Right atrium auricular region (tissue), 2 donors: ENCODE results near the gene GLT1D1. TPM values are rescaled to one million over a fixed set of nuclear protein-coding genes. Genes with fewer than 3 reads are reported as not detected.

ENCODE experiments used
- DNase-seq: peaks from one replicate; pipeline ENCODE4 v3.0.0-alpha.2; 2019; ENCODE audit warnings: low spot score
- H3K27ac ChIP-seq, 2 donors: fragments of 200-600 bp; sonication (generic); 1 replicate in 1 of 2; 2 replicates in 1 of 2; pipeline ENCODE4 v1.5.1; 2016 to 2019
- H3K27me3 ChIP-seq, 2 donors: fragments of 200-600 bp; sonication (generic); one replicate each; pipeline versions ENCODE4 v1.5.1 to v1.6.0; 2017 to 2019
- H3K36me3 ChIP-seq: fragments of 200-600 bp; sonication (generic); one replicate; pipeline ENCODE4 v1.5.1; 2016
- H3K4me1 ChIP-seq, 2 donors: fragments of 200-600 bp; sonication (generic); one replicate each; pipeline versions ENCODE4 v1.5.1 to v1.6.0; 2017 to 2019
- H3K4me3 ChIP-seq, 2 donors: fragments of 200-600 bp; sonication (generic); 1 replicate in 1 of 2; 2 replicates in 1 of 2; pipeline ENCODE4 v1.5.1; 2017 to 2019; ENCODE audit warnings: mild to moderate bottlenecking in 1 of 2, moderate library complexity in 1 of 2
- H3K9me3 ChIP-seq, 2 donors: fragments of 200-600 bp; sonication (generic); one replicate each; pipeline ENCODE4 v1.5.1; 2019
- CTCF ChIP-seq, 2 donors: fragments of 200-600 bp; sonication (generic); IDR thresholded peaks; one replicate each; pipeline ENCODE4 v1.5.1; 2019; ENCODE audit warnings: antibody characterized with exemption in 2 of 2
- total RNA-seq, 2 donors: library from RNA; depleted of rRNA; stranded (reverse); fragments of >200 nt; gene quantifications; one replicate each; pipeline ENCODE4 v1.1.0, GENCODE V29; 2016

GLT1D1 gene
- total RNA-seq, 2 donors from 2014 or later = 0.20 TPM; not detected in 1

GRCh38 chr12:128959901-128960300 is 106.6 kb downstream of the GLT1D1 start:
- H3K36me3 ChIP-seq = no peaks in the 10 kb centered on the region
- no peak overlapping the region for H3K27ac ChIP-seq
- peaks cover 2 to 4% of the 10 kb centered on the region in 2 donors for H3K9me3 ChIP-seq
- no peaks in the 10 kb centered on the region for H3K27me3 ChIP-seq
- no peak for DNase-seq
- no peak for TF ChIP-seq CTCF (IDR thresholded peaks at IDR 0.05)
- H3K4me1 ChIP-seq = no peaks in the 10 kb centered on the region
- H3K4me3 ChIP-seq = no peak overlapping the region

GRCh38 chr12:128961308-128961902 is 108.1 kb downstream of the GLT1D1 start:
- peaks cover 3 to 10% of the 10 kb centered on the region in 2 donors for H3K9me3 ChIP-seq
- H3K36me3 ChIP-seq = no peaks in the 10 kb centered on the region
- no peaks in the 10 kb centered on the region for H3K27me3 ChIP-seq

GRCh38 chr12:128961957-128962356 is 108.7 kb downstream of the GLT1D1 start:
- no peaks in the 10 kb centered on the region for H3K27me3 ChIP-seq
- H3K27ac ChIP-seq = no peak overlapping the region
- H3K36me3 ChIP-seq = no peaks in the 10 kb centered on the region
- no peaks in the 10 kb centered on the region for H3K4me1 ChIP-seq
- DNase-seq = no peak
- no peak overlapping the region for H3K4me3 ChIP-seq
- H3K9me3 ChIP-seq = peaks cover 3 to 10% of the 10 kb centered on the region in 2 donors
- no peak for TF ChIP-seq CTCF (IDR thresholded peaks at IDR 0.05)

More at GRCh38 chr12:128961308-128961902, 108.1 kb downstream of the GLT1D1 start:
- no peak overlapping the region for H3K27ac ChIP-seq
- no peak for DNase-seq
- no peaks in the 10 kb centered on the region for H3K4me1 ChIP-seq
- no peak for TF ChIP-seq CTCF (IDR thresholded peaks at IDR 0.05)
- no peak overlapping the region for H3K4me3 ChIP-seq

- Histone ChIP-seq H3K36me3 (no peaks in the 10 kb centered on the region), H3K4me1 (no peaks in the 10 kb centered on the region), H3K4me3 (no peak overlapping the region), H3K9me3 (peaks cover 3 to 10% of the 10 kb centered on the region in 2 donors), H3K27ac (no peak overlapping the region), H3K27me3 (peaks cover 0 to 8% of the 10 kb centered on the region in 2 donors)
- DNase-seq = no peak
- no peak for TF ChIP-seq CTCF (IDR thresholded peaks at IDR 0.05)
These were observed 113.0 kb downstream of the GLT1D1 start for GRCh38 chr12:128966203-128966810.

- H3K27ac ChIP-seq = no peak overlapping the region
- no peak for TF ChIP-seq CTCF (IDR thresholded peaks at IDR 0.05)
- no peak overlapping the region for H3K4me3 ChIP-seq
- no peaks in the 10 kb centered on the region for H3K4me1 ChIP-seq
- H3K9me3 ChIP-seq = peaks cover 3 to 10% of the 10 kb centered on the region in 2 donors
- no peaks in the 10 kb centered on the region for H3K36me3 ChIP-seq
- peaks cover 0 to 8% of the 10 kb centered on the region in 2 donors for H3K27me3 ChIP-seq
- no peak for DNase-seq
These were observed 115.4 kb downstream of the GLT1D1 start for GRCh38 chr12:128968668-128969067.
